Measurements from ENCODE around the gene TMC2.

DNA sequence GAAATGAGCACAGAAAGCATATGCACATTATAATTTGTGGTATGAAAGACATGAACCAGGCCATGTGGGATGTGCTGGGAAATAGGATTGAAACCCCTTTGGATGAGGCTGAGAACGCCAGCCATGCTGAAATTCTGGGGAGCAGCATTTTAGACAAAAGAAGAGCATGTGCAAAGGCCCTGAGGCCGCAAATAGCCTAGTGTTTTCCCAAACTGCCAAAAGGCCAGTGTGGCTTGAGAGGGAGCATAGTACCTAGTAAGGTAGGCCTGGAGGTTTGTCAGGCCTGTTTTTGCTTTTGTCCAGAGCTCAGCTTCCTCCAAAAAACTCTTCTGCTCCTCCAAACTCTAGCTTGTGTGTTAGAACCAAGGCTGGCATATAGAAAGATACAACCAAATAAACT lies 58.7 kb downstream of the TMC2 start:
- TF ChIP-seq CTCF (IDR thresholded peaks at IDR 0.05), result no peak
- no peak for TF ChIP-seq POLR2A (IDR thresholded peaks at IDR 0.05)
